ENCODE measurements around the gene EFCAB14. TPM values are rescaled to one million over a fixed set of nuclear protein-coding genes. Genes with fewer than 3 reads are reported as not detected.

Gene EFCAB14
- total and polyA plus RNA-seq, 2 of the 8 experiments (the other 6 are each of a cell fraction or from before 2014, with no cell fraction given): 19.4 to 40.4 TPM

GRCh38 chr1:46735708-46736324, 16.9 kb upstream of the EFCAB14 start (continued):
- no peak for TF ChIP-seq CHD7 (IDR thresholded peaks at IDR 0.05; ENCODE audit: insufficient replicate concordance, low read length)
- TF ChIP-seq ATF2 (IDR thresholded peaks at IDR 0.05; ENCODE audit: low read length): no peak
- no peak for TF ChIP-seq ZNF274 (IDR thresholded peaks at IDR 0.05; ENCODE audit: borderline replicate concordance, extremely low read depth, low read length)
- no peak for TF ChIP-seq CTBP2 (IDR thresholded peaks at IDR 0.05; ENCODE audit: borderline replicate concordance, insufficient read depth, insufficient read length, low read length)
